Measurements from ENCODE around the gene GLB1L2. TPM values are rescaled to one million over a fixed set of nuclear protein-coding genes. Genes with fewer than 3 reads are reported as not detected.

The GLB1L2 gene
- total and polyA plus RNA-seq, 10 donors, result 0.29 to 1.5 (median 0.51) TPM; not detected in 1

GRCh38 chr11:134369656-134370525 is 38.1 kb downstream of the GLB1L2 start:
- Histone ChIP-seq H3K9me3 (no peaks in the 10 kb centered on the region), H3K4me1 (no peaks in the 10 kb centered on the region), H3K4me3 (no peak overlapping the region), H3K36me3 (no peaks in the 10 kb centered on the region), H3K27me3 (replicated peaks in 1 of 7) (peaks cover 0 to 7% (median 0%) of the 10 kb centered on the region in 7 donors), H3K27ac (no peak overlapping the region)
- 85 to 94% (median 88%) methylated on average over 30 of the region's 30 CpGs for WGBS, 5 donors
- TF ChIP-seq POLR2AphosphoS5 (IDR thresholded peaks at IDR 0.05) (no peak), CTCF (IDR thresholded peaks at IDR 0.05 in 8 of 11, conservative IDR thresholded peaks at IDR 0.05 in 3 of 11) (no peak), POLR2A (IDR thresholded peaks at IDR 0.05) (no peak)
- peak; percentile 59 for DNase-seq
- intact Hi-C loops (cut with DNase I; ENCODE audit: low total_unique reads), result no loop called here

DNA sequence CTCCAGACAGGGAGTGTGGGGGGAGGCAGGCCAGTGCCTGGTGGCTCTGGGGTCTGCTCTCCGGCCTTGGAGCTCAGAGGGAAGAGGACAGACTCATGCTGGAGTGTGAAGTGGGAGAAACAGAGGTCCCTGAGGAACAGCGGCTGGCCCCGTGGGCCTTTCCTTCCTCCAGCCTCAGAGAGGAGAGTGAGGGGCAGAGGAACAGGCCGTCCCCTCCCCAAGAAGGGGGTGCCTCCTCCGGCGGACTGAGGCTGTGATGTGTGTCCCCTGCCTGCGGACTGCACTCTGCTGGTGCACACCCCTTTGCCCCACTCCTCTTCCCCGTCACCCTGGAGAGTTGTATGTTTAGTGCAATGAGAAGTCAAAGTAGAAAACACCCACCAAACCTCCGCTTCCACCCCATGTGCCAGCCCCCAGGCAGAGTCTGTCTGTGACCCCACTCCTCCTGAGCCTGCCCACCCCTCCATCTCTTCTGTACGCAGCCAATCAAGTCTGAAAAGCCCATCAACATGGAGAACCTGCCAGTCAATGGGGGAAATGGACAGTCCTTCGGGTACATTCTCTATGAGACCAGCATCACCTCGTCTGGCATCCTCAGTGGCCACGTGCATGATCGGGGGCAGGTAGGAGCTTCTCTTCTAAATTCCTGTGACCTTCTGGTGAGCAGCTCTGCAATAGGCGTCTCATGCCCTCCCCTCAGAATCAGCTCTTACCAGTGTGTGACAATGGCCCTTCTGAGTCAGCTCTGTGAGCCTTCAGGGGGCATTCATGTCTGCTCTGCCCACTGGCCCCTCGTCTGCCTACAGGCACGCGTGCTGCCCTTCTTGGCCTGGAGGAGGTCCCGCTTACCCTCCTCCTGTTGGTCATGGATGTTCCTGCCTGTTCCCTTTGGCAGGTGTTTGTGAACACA is 39.0 kb downstream of the GLB1L2 start:
- H3K4me1 ChIP-seq, result no peaks in the 10 kb centered on the region
- DNase-seq, result peak; percentile 66
- TF ChIP-seq POLR2AphosphoS5 (IDR thresholded peaks at IDR 0.05) (no peak), CTCF (IDR thresholded peaks at IDR 0.05 in 8 of 11, conservative IDR thresholded peaks at IDR 0.05 in 3 of 11) (no peak), POLR2A (IDR thresholded peaks at IDR 0.05) (no peak)
- H3K27me3 ChIP-seq (replicated peaks in 1 of 7), result no peaks in the 10 kb centered on the region
- 84 to 91% (median 88%) methylated on average over 19 of the region's 19 CpGs for WGBS, 5 donors
- no peaks in the 10 kb centered on the region for H3K36me3 ChIP-seq
- H3K4me3 ChIP-seq, result no peak overlapping the region
- no peaks in the 10 kb centered on the region for H3K9me3 ChIP-seq
- H3K27ac ChIP-seq, result no peak overlapping the region
- intact Hi-C loops (cut with DNase I; ENCODE audit: low total_unique reads), result no loop called here

DNA sequence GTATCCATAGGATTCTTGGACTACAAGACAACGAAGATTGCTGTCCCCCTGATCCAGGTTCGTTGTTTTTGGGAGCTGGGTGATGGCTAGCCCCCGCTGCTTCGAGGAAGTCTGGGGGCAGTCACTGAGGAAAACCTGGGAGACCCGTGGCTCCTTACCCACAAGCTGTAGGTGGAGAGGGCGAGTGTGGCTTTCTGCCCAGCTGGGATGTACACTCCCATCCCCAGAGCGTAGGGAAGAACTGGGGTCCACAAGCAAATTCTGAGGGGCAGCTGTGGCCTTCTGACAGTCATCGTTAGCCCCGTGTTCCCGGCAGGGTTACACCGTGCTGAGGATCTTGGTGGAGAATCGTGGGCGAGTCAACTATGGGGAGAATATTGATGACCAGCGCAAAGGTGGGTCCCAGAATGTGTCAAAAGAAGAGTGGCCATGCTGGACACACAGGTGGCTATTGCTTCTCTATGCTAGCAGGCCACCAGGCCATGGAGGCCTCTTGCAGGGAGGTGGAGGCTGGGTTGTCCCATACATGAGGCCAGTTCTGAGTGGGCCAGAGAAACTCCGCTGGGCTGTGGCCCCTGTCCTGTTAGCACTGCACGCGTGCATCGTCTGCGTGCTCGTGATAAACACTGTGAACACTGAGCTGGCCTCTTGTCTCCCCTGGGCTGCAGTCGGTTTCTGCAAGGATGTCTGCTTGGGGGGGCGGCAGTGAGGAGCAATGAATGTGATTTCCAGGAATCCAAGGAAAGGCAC is 39.8 kb downstream of the GLB1L2 start:
- WGBS, 5 donors, result 83 to 94% (median 89%) methylated on average over 22 of the region's 22 CpGs
- TF ChIP-seq POLR2A (IDR thresholded peaks at IDR 0.05) (no peak), CTCF (IDR thresholded peaks at IDR 0.05 in 8 of 11, conservative IDR thresholded peaks at IDR 0.05 in 3 of 11) (no peak), POLR2AphosphoS5 (IDR thresholded peaks at IDR 0.05) (no peak)
- intact Hi-C loops (cut with DNase I; ENCODE audit: low total_unique reads), result no loop called here
- Histone ChIP-seq H3K4me3 (no peak overlapping the region), H3K4me1 (no peaks in the 10 kb centered on the region), H3K27ac (no peak overlapping the region), H3K9me3 (no peaks in the 10 kb centered on the region), H3K36me3 (no peaks in the 10 kb centered on the region), H3K27me3 (replicated peaks in 1 of 7) (no peaks in the 10 kb centered on the region)
- DNase-seq, result peak; percentile 64

Data from spleen (tissue), 11 donors.